Ishikawa (cell line): ENCODE measurements around the gene MRO.

Source experiments
- CEBPB ChIP-seq: IDR thresholded peaks from 2 replicates; pipeline ENCODE4 v1.6.1; 2012
- CREB1 ChIP-seq: IDR thresholded peaks from 2 replicates; pipeline ENCODE4 v1.6.1; 2012; ENCODE audit warnings: low read depth
- EP300 ChIP-seq: IDR thresholded peaks from 2 replicates; pipeline ENCODE4 v1.6.1; 2012; ENCODE audit warnings: borderline replicate concordance
- FOXM1 ChIP-seq: IDR thresholded peaks from 2 replicates; pipeline ENCODE4 v1.6.1; 2012; ENCODE audit warnings: low read depth, borderline replicate concordance
- MAX ChIP-seq: IDR thresholded peaks from 2 replicates; pipeline ENCODE4 v1.6.1; 2012
- NFIC ChIP-seq: IDR thresholded peaks from 2 replicates; pipeline ENCODE4 v1.6.1; 2012
- RAD21 ChIP-seq: IDR thresholded peaks from 2 replicates; pipeline ENCODE4 v1.6.1; 2012; ENCODE audit warnings: low read depth
- TAF1 ChIP-seq: IDR thresholded peaks from 2 replicates; pipeline ENCODE4 v1.6.1; 2012; ENCODE audit warnings: low read depth, mild to moderate bottlenecking
- TEAD4 ChIP-seq: IDR thresholded peaks from 2 replicates; pipeline ENCODE4 v1.6.1; 2012
- TF ChIP-seq, protein P1 (sequence below): IDR thresholded peaks from 2 replicates; pipeline ENCODE4 v1.6.1; 2012; ENCODE audit warnings: low read depth, mild to moderate bottlenecking
- TF ChIP-seq, protein P2 (sequence below): IDR thresholded peaks from 2 replicates; pipeline ENCODE4 v1.6.1; 2012

DNA sequence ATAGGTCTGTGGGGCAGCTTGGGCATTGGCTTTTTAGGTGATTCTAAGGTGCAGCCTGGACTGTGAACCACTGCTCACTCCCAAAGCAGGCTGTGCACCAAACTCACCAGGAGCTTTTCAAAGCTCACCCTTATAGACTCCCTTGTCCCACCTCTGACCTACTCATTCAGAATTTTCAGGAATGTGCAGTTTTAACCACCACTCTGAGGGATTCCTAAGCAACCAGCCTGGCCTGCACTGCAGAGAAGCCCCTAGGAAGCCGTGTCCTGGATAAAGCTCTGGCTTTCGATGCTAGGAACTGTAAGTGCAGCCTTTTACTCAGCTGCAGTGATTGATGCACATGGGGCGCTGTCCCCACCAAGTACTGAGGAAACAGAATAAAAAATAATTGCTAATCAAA lies 33.0 kb downstream of the MRO start:
- TF ChIP-seq, protein P1, sequence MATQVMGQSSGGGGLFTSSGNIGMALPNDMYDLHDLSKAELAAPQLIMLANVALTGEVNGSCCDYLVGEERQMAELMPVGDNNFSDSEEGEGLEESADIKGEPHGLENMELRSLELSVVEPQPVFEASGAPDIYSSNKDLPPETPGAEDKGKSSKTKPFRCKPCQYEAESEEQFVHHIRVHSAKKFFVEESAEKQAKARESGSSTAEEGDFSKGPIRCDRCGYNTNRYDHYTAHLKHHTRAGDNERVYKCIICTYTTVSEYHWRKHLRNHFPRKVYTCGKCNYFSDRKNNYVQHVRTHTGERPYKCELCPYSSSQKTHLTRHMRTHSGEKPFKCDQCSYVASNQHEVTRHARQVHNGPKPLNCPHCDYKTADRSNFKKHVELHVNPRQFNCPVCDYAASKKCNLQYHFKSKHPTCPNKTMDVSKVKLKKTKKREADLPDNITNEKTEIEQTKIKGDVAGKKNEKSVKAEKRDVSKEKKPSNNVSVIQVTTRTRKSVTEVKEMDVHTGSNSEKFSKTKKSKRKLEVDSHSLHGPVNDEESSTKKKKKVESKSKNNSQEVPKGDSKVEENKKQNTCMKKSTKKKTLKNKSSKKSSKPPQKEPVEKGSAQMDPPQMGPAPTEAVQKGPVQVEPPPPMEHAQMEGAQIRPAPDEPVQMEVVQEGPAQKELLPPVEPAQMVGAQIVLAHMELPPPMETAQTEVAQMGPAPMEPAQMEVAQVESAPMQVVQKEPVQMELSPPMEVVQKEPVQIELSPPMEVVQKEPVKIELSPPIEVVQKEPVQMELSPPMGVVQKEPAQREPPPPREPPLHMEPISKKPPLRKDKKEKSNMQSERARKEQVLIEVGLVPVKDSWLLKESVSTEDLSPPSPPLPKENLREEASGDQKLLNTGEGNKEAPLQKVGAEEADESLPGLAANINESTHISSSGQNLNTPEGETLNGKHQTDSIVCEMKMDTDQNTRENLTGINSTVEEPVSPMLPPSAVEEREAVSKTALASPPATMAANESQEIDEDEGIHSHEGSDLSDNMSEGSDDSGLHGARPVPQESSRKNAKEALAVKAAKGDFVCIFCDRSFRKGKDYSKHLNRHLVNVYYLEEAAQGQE, result no peak
- no peak for TF ChIP-seq CEBPB
- TF ChIP-seq EP300, result no peak
- TF ChIP-seq RAD21, result no peak
- no peak for TF ChIP-seq TAF1
- TF ChIP-seq, protein P2, sequence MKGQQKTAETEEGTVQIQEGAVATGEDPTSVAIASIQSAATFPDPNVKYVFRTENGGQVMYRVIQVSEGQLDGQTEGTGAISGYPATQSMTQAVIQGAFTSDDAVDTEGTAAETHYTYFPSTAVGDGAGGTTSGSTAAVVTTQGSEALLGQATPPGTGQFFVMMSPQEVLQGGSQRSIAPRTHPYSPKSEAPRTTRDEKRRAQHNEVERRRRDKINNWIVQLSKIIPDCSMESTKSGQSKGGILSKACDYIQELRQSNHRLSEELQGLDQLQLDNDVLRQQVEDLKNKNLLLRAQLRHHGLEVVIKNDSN, result no peak
- no peak for TF ChIP-seq FOXM1
- TF ChIP-seq NFIC, result no peak
- no peak for TF ChIP-seq CREB1
- no peak for TF ChIP-seq MAX
- no peak for TF ChIP-seq TEAD4
